ENCODE results near the gene HIGD2A. TPM values are rescaled to one million over a fixed set of nuclear protein-coding genes. Genes with fewer than 3 reads are reported as not detected.

Gene HIGD2A
- total and polyA plus RNA-seq, 4 donors, result 18.4 to 127 (median 67.8) TPM

- H3K9ac ChIP-seq (ENCODE audit: low read depth in 1 of 2, low read length in 2 of 2), result no peak overlapping the region
- DNase-seq (ENCODE audit: low spot score), result no peak
- H3K9me3 ChIP-seq (ENCODE audit: control insufficient read depth in 4 of 4, low read length in 3 of 4), result no peaks in the 10 kb centered on the region
- no peaks in the 10 kb centered on the region for H3K36me3 ChIP-seq (ENCODE audit: control insufficient read depth in 4 of 4, insufficient read depth in 3 of 4, low read depth in 1 of 4, low read length in 3 of 4)
- no peak overlapping the region for H3K4me3 ChIP-seq (ENCODE audit: low read depth in 1 of 3, low read length in 3 of 3)
- H3K27ac ChIP-seq (ENCODE audit: low read depth in 1 of 2, low read length in 2 of 2), result no peak overlapping the region
- peaks cover 0 to 6% (median 2%) of the 10 kb centered on the region in 4 donors for H3K4me1 ChIP-seq (ENCODE audit: control insufficient read depth in 4 of 4, insufficient read depth in 4 of 4, low read length in 3 of 4)
- TF ChIP-seq SP1 (IDR thresholded peaks at IDR 0.05) (no peak), JUND (IDR thresholded peaks at IDR 0.05) (no peak), EGR1 (IDR thresholded peaks at IDR 0.05; ENCODE audit: low read depth in 2 of 2) (no peak), FOXA2 (IDR thresholded peaks at IDR 0.05) (no peak), HNF4G (IDR thresholded peaks at IDR 0.05) (no peak), RAD21 (IDR thresholded peaks at IDR 0.05) (no peak), REST (IDR thresholded peaks at IDR 0.05) (no peak), CTCF (IDR thresholded peaks at IDR 0.05; ENCODE audit: low read depth, low read length, missing input control) (no peak), NR2F2 (IDR thresholded peaks at IDR 0.05) (no peak), YY1 (IDR thresholded peaks at IDR 0.05) (no peak), RXRA (IDR thresholded peaks at IDR 0.05) (no peak), ZBTB33 (IDR thresholded peaks at IDR 0.05) (no peak), GABPA (IDR thresholded peaks at IDR 0.05 in 1 of 2, conservative IDR thresholded peaks at IDR 0.05 in 1 of 2) (no peak), FOXA1 (IDR thresholded peaks at IDR 0.05) (no peak), MAX (IDR thresholded peaks at IDR 0.05) (no peak), HNF4A (conservative IDR thresholded peaks at IDR 0.05) (no peak), TAF1 (conservative IDR thresholded peaks at IDR 0.05) (no peak), ATF3 (IDR thresholded peaks at IDR 0.05) (no peak)
- 57% methylated on average over 5 of the region's 5 CpGs for whole genome bisulfite sequencing
- H3K27me3 ChIP-seq (ENCODE audit: control insufficient read depth in 4 of 4, insufficient read depth in 4 of 4, low read length in 3 of 4), result no peaks in the 10 kb centered on the region
Observed at GRCh38 chr5:176436656-176437055, 48.1 kb downstream of the HIGD2A start.

Measured in liver (tissue), 9 donors.